Bone marrow (tissue), 2 donors: Measurements from ENCODE around the gene PTPRE.
"Not testable (repeated sequence)": the region's sequence is repeated elsewhere in the genome, so short reads cannot be mapped to it uniquely, and the experiment has no call there.

Experiments
- DNase-seq, 2 donors: peaks; one replicate each; lab custom pipeline; 2025; lab: John Stamatoyannopoulos, UW

PTPRE gene

DNA sequence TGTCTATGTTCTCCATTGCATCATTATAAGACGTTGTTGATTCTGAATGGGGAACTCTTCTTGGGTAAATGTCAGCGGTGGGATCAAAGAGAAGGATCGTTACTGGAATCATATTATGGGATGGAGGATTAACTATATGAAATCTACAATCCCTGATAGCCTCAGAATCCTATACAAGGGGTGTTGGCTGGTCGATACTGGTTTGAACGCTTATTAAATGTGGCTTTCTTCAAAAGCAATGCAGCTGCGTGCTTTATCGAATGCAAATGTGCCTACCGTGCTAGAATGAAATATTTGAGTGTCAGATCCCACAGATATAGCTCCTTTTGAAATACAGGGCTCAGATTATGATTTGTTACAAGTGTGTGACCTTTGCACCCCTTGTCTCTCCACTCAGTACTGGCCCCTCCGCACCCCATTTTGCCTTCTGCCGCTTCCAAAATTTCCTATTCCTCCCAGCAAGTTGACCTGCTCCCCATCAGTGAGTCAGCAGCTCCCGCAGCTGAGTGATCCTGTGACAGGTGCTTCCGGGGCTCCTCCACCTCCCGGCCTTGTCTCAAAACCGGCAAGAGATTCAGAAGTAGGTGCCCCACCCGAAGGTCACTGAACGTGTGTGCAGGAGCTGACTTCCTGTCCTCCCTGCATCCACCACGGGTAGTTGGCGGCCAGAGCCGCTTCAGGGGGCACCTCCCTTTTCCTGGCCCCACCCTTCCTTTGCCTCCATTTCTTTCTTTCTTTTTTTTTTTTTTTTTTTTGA is 76.6 kb downstream of the PTPRE start:
- no peak for DNase-seq

DNA sequence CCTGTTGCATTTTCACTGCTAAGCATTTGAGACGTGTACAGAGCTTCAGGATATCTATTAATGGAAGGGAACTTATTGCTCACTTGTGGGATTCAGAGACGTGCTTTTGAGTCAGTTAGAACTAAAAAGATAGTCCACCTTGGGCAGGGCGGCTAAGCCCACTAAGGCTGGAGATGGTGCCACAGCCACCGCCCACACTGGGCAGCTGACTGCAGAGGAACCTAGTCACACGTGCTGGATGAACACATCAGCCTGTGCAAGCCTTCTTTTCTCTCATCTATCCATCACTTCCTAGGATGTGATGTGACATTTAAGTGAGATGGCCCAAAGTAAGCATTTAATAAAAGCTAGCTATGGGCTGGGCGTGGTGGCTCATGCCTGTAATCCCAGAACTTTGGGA is 78.0 kb downstream of the PTPRE start:
- DNase-seq, result no peak

DNA sequence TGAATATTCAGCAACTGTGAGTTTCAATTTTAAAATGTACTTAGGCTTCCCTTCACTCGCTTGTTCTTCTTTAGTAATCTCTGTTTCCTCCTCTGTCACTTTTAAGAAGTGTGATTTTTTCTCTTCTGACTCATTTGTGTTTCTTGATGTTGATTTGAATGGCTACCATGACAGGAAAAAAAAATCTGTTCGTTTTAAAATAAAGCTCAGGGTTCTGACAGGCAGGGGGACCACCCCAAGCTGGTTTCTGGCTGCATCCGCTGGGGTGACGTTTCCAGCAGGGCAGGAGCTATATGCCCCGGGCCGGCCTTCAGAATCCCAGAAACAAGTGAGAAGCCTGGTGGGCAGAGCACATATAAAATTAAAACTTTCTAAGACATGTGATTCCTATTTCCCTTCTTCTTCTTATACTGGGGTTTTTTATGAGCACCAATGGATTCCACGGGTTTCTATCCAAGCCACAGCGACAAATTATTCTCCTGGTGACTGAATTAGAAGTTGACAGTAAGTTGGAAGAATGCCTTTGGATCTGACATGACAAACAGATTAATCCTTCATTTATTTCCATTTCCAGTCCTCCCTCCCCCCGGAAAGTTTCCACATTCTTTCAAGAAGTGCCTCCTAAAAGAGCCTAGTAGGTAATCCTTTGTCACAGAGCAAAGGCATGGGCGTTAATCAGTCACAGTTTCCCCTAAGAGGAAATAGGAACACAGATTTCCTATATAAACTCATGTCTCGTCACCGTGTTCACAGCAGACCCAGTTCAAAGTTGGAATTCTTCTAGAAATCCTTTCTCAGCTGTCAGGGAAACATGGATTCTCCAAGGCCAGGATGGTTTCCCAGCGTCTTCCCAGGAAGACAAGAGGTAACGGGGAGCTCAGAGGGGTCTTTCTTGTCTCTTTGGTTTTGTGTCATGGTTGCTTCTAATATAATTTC is 79.9 kb downstream of the PTPRE start:
- DNase-seq, result no peak

DNA sequence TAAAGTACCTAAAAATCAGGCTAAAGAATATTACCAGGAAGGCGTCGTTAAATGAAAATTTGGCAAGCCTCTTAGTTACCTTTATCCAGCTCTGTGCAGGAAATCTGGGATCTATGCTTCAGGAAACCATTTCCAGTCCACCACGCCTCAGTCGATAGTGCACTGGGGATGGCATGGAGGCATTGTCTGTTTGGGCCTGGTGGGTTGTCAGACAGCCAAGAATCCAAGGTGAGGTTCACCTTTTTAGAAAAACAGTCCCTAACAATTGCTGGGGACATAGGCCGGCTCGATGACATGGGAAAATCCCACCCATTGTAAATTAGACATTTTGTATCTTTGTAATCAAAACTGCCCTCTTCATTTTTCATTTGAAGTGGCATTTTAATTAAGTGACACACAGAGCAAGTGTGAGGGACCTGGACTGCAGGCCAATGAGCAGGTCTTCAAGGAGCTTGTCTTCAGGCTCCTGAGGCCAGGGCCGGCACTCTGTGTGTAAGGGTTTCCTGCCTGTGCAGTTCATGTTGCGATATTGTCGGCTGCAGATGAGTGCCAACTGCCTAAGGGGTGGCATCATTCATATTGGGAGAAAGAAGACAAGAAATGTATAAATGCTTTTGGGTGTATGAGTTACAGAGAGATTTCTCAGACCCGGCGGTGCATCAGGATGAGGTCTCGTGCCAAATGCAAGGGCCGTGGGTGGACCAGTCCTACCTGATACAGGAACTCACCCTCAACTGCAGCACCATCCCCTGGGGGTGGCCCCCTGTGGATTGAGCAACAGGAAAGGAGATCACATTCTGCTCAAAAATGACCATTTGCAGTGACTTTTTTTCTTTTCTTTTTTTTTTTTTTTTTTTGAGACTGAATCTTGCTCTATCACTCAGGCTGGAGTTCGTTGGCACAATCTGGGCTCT is 80.8 kb downstream of the PTPRE start:
- DNase-seq, result no peak

DNA sequence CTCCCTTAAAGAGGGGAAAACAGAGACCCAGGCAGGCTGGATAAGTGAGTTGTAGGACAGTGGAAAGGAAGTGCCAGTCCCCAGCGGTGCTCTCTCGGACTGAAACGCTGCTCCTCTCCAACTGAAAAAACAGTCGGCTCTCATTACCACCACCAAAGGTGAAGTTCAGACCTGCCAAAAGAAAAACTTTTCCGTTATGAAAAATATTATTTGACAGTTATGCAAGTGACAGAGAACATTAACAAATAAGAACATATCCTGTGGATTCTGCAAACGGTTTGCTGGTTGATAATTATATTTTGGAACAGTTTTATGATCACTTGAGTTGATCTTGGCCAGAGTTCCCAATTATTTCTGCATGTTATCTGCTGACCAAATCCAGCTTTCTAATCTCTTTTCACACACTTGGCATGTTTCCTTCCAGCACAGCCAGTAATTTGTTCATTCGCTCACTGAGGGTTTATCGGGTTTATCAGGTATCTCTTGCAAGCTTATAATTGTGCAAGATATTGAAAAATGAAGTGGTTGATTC is 82.6 kb downstream of the PTPRE start:
- DNase-seq, result no peak

DNA sequence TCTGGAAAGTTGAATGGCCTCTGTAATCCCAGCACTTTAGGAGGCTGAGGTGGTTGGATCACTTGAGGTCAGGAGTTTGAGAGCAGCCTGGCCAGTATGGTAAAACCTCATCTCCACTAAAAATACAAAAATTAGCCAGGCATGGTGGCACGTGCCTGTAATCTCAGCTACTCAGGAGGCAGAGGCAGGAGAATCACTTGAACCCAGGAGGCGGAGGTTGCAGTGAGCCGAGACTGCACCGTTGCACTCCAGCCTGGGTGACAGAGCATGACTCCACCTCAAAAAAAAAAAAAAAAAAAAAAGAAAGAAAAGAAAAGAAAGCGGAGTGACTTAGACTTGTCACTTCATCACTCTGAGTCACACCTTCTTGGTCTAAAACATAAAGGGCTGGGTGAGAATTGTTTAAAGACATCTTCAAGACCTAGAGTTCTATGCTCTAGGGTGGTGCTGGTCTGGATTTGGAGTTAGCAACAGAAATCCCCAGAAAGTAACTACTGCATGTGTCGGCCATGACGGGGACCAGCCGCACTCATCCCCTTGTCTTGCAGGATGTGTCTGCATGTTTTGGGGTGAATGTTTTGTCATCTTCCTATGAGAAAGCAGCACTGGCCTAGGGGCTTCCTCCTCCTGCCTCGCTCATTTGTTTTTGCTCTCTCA is 83.4 kb downstream of the PTPRE start:
- DNase-seq, result not testable (repeated sequence)

DNA sequence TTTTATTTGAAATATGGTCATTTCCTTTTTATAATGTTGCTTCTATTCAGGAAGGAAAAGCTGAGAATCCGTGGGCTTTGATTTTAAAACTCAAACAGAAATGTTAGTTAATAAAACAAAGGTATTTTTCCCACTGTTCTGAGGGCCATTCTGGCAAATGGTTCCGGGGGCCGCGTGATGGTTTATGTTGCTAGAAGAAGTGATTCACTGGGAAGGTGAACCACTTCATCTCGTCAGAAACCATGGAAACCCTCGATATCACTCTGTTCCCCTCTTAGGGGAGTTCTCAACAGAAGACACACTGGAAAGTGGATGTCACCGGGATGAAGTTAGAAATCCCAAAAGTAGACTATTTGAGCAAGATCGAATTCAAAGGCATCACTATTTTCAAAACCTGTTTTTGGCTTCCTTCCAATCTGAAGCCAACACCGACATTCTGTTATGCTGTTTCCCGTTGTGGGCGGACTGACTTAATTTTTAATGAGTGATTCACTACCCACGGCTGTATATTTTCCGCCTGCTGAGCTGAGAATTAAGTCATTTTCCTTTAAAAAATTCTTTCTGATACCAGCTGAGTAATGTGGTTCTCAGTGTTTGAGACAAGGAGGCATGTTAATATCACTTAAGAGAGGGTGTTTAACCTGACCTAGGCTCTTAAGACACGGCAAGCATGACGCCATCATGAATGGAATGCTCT is 84.1 kb downstream of the PTPRE start:
- DNase-seq, result no peak

DNA sequence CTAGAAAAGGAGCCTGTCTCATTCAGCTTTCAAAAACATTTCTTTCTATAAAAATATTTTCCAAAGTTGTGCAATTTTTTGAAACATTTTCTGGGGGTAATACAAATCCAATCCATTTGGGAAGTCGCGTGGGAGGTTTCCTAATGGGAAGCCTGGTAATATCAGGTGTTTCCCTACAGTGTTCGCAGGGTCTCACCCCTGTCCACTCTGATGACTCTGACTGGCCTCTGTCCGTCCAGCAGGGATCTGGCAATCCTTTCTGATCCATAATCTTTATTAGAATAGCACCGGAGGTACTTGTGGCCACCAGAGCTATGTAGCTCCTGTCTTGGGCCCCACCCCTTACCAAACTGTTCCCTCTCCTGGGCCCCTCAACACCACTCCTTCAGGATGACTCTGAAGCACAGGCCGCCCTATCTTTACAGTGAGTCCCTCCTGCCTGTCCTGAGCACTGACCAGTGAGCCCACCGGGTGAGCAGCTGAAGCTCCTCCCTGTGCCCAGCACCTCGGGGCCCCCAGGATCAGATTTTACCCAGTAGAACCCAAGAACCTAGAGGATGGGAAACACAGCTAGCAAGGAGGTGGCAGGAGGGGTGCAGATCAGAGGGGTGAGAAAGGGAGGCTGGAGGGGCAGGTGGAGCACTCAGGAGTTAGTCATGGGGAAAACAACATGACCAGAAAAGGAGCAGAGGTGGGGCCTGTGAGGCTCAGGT is 84.8 kb downstream of the PTPRE start:
- no peak for DNase-seq

DNA sequence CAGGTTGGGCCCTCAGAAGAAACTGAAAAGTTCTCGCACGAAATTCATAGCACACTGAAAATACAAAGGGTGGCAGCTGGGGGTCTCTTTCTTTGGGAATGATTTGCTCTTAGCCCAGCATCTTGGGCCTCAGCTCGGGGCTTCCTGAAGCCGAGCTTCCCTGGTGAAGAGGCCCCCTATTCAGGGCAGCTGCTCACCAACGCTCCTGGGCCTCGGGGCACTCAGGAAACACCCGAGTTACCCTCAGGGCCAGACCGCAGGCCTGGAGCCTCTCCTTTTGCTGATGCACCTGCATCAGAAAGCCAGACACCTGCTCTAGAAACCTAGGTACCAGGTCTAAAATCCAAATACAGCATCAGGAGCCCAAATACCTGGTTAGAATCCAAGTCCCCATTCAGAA is 85.5 kb downstream of the PTPRE start:
- no peak for DNase-seq

DNA sequence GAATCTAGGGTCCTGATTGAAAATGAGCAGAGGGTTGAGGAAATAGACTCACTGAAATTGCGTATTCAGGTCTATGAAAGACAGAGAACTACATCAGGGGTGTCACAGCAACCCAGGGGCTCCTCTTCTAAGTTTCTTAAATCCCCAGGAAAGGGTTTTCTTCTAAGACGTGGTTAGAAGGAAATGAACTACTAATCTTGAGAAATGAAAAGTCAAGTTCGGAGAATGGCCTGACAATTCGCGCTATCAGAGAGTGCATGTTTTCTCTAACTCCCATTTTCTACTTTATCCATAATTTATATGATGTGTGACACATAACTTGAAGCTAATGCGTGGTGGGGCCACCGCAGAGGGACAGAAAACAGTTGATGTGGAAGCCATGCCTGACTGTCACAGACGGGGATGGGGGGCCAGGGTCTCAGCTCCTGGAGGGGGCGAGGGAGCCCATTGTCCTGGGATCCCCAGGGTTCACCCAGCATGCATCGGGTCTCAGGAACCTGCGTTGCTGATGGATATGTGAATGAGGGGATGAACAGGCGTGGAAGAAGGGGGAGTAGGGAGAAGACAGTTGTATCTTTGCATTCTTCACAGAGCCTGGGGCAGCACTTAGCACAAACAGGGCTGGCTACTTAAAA is 86.3 kb downstream of the PTPRE start:
- DNase-seq, result no peak

DNA sequence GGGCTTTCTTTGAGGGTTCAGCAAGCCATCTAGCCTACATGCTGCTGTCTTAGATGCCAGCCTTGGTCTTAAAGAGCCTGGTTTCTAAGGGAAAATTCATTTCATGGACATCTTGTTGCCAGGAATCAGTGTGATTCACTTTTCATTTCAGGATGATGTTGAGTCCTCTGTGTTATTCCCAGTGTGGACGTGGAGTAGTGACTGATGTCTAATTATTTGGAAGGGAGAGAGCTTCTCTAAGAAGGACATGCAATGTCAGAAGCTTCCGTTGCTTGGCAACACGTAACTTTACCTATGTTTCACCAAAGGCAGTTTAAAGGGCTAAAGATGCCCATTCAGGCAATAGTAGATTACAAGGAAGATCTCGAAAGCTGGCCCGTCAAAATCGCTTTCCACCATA is 89.0 kb downstream of the PTPRE start:
- DNase-seq, result no peak

DNA sequence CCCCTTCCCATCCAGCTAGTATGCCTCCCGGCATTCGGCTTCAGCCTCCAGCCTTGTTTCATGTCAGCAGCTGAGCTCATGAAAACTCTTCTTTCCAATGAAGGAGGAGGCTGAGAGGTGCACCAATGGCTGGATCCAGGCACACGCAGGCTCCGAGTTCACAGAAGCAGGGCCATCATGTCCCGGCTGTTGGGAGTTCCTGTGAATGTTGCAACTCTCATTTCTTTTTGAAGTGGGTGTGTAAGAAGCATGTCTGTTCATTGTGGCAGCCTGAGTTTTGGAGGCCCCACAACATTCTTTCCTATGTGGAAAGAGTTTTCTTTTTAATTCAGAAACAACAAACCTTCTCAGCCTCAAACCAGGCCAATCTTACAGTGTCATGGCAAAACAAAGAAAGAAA is 89.7 kb downstream of the PTPRE start:
- DNase-seq, result no peak

DNA sequence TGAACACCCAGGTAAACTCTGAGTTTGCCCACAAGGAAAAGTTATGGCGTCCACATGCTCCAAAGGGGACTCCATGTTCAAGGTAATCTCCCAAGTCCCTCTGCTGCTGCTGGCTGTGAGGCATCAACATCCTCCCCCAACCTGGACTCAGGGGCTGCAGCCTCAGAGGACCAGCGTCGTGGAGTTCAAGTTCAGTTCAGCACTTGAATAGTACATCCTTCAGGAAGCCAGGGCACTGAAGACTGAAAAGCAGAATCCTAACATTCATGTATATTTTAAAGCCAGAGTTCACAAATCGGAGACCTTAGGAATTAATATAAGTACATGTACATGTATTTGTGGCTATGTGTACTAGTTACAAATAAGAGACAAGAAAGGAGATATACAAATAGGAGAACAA is 90.4 kb downstream of the PTPRE start:
- DNase-seq, result no peak

DNA sequence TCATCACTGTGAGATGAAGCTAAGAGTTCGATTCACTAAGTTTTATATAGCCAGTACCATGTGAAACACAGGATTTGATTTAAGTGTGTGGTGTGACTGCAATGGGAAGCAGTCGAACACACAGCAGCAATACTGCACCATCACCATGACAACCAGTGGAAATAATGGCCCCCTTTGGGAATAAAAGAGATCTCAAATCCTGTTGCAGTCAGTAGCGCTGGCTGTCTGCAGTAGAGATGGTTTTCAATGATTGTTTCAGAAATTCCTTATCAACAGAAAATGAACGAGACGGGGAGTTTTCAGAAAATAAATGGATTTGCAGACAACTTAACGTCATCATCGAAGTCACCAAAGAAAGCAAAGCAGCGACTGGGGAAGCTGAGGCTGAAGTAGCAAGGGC is 91.0 kb downstream of the PTPRE start:
- DNase-seq, result no peak

DNA sequence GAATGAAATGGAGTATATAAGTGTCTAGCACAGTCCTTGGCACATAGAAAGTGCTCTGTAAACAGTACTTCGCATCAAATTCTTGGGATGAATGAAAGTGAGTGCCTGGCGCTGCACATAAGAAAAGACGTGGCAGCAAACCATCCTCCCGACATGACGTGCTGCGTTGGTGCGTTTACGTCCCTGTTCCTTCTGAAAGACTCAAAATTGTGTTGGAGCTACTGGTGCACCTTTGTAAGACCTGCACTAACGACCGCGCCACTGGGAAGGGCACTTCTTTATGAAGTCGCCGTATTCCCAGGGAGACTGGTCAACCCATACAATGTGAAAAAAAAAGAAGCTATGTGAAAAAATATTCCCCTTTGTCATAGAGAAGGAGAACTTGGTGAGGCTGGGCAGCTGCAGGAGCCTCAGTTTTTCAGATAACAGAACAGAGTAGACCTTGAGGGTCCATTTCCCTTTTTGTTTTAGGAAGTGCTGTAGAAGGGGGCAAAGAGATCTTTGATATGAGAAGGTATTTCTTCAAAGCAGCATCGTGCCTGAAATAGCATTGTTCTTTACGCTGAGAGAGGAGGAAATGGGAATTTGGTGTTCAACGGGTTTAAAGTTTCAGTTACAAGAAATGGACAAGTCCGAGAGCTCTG is 91.7 kb downstream of the PTPRE start:
- no peak for DNase-seq

DNA sequence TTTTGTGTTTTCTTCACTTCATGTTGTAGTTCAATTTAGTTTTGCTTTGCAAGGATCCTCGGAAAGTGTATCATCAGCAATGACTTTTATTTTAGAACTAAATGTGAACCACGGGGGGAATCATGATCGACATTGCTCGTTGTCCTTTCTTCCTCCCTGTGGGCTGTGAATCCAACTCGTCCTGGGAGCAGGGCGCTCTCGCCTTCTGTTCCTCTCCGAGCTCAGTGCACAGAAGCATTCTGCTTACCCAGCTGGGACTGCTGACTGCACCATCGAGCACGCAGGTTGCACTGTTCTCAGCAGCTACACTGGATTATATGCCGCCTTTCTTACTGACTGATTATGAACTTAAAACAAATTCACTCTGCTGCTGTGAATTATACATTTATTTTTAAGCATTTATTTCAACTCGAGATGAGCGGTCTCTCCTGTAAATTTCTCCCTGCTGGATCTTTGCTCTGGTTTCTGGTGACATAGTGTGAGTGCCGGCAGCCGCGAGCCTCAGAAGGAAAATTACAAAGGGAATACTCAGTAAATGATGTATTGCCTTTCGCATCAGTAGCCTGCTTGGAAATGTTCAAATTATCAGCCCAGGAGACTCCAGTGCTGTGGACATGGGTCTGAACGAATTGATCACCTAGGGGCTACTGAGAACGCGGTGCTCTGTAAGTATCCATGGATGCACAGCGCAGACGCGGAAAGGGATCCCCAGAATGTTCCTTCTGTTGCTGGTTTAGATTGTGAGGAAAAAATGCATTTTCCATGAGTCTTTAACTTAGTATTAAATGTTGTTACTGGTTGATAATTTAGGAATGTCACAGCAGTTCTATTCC is 92.6 kb downstream of the PTPRE start:
- DNase-seq, result no peak

DNA sequence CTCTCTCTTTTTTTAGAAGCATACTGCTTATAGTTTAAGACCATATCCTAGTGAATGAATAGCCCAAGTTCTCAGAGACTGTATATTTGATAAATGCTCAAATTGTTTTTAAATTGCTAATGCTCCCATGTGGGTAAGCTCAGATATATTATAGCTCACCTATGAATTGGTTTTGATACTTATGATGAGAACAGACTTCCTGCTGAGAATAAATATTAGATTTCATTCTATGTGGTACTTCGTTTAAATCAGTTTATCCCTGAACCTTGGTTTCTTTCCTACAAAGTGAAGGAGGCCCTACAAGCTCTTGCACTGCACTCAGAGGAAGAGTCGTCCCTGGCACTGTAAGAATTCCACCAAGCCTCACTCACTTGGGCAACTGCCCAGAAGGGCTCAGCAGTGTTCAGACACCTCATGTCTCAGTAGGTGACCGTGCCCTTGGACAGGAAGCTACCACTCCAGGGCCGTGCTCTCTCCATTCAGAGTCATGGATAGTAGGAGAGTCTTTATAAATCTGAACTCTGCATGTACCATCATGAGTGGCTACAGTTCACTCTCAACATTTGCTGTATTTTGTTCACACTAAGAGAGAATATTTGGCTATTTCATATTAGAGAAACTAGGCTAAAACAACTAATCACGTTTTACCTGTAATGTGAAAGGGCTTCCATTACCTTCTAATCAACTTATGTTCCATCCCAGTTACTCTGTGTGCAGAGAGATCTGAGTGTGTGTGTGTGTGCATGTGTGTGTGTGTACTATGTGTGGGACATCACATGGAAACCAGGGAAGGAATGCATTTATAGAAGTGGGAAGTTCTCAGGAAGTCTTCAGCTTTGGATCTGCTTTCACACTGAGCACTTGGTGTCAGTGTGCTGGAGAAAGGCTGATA is 93.8 kb downstream of the PTPRE start:
- no peak for DNase-seq
